OCI-M2 (cell line): ENCODE results near the gene PLRG1.

ENCODE experiments used
- DNase-seq: peaks from one replicate; lab custom pipeline; 2025; ENCODE audit not compliant: unreplicated experiment; lab: John Stamatoyannopoulos, UW

Gene PLRG1

GRCh38 chr4:154521607-154522006, 28.6 kb downstream of the PLRG1 start:
- no peak for DNase-seq

GRCh38 chr4:154519214-154519613, 31.0 kb downstream of the PLRG1 start:
- no peak for DNase-seq

GRCh38 chr4:154517591-154517990, 32.6 kb downstream of the PLRG1 start:
- DNase-seq: no peak

GRCh38 chr4:154516318-154517029, 33.7 kb downstream of the PLRG1 start:
- DNase-seq: no peak

- no peak for DNase-seq
These were observed 38.2 kb downstream of the PLRG1 start for GRCh38 chr4:154511981-154512380.

- no peak for DNase-seq
These were observed 38.7 kb downstream of the PLRG1 start for GRCh38 chr4:154511548-154511947.

GRCh38 chr4:154507156-154507555, 43.0 kb downstream of the PLRG1 start:
- no peak for DNase-seq

- DNase-seq: no peak
These were observed 43.9 kb downstream of the PLRG1 start for GRCh38 chr4:154506253-154506652.

- no peak for DNase-seq
These were observed 46.6 kb downstream of the PLRG1 start for GRCh38 chr4:154503598-154503997.

- DNase-seq: no peak
These were observed 48.1 kb downstream of the PLRG1 start for GRCh38 chr4:154502111-154502510.

GRCh38 chr4:154497889-154498288, 52.3 kb downstream of the PLRG1 start:
- DNase-seq: no peak

- no peak for DNase-seq
These were observed 54.3 kb downstream of the PLRG1 start for GRCh38 chr4:154495867-154496266.

- DNase-seq: no peak
These were observed 57.9 kb downstream of the PLRG1 start for GRCh38 chr4:154492288-154492687.

- no peak for DNase-seq
These were observed 58.6 kb downstream of the PLRG1 start, which contains the start of gene DCHS2 for GRCh38 chr4:154491341-154492271. TSS of gene DCHS2 (minus strand) at chr4:154491799. CDS start at chr4:154491355, 444 bp downstream.

GRCh38 chr4:154490583-154491340, 59.4 kb downstream of the PLRG1 start:
- no peak for DNase-seq

- DNase-seq: no peak
These were observed 60.0 kb downstream of the PLRG1 start for GRCh38 chr4:154490234-154490582.

- DNase-seq: no peak
These were observed 60.5 kb downstream of the PLRG1 start for GRCh38 chr4:154489558-154490233.

- no peak for DNase-seq
These were observed 63.1 kb downstream of the PLRG1 start for GRCh38 chr4:154487145-154487544.

GRCh38 chr4:154485127-154485773, 65.0 kb downstream of the PLRG1 start:
- peak; percentile 4 for DNase-seq
